K562 treated with DMSO at 1 percent for 48 hours (cell line): Measurements from ENCODE around the gene CACNA1D. TPM values are rescaled to one million over a fixed set of nuclear protein-coding genes. Genes with fewer than 3 reads are reported as not detected.

ENCODE experiments used
- total RNA-seq: library from RNA; unstranded; fragments of 300-600 nt; gene quantifications from 2 replicates; pipeline ENCODE4 v1.2.3, GENCODE V29; 2022; ENCODE audit warnings: low replicate concordance; ENCODE audit errors: extremely low read depth

CACNA1D gene
- not detected in 2 replicates for total RNA-seq

DNA sequence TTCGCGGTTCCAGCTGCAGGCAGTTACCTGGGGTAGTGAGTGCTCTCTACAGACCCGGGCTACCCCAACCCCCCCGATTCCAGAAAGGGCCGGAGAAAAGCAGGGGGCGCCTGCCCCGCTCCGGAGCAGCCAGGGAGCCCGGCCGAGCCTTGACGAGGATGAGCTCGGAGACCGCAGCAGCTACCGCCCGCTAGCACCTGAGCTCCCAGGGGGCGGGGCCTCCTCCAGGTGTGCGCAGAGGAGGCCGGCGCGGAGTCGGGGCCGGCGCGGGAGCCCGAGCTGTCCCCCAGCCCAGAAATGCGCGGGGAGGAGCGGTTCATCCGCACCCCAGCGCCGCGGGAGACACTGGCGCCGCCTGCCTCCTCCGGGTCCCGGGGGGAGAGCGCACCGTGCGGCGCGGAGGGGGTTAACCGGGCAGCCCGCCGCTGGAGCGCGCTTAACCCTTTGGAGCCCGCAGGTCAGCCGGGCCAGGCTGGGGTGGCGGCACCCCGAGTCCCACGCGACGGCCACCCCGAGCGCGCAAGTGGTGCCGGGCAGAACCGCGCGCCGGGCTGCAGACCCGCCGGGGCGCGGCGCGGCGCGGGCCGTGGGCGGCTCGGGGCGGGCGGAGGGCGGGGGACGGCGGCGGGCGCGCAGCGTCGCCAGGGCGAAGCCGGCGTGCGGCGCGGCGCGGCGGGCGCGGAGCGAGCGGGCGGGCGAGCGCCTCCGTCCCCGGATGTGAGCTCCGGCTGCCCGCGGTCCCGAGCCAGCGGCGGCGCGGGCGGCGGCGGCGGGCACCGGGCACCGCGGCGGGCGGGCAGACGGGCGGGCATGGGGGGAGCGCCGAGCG is at the start of gene CACNA1D:
Gene CACNA1D, plus strand, starts transcription at position 649 of the 829 bp plus-strand sequence. CDS start 556 bp downstream, outside the sequence.

DNA sequence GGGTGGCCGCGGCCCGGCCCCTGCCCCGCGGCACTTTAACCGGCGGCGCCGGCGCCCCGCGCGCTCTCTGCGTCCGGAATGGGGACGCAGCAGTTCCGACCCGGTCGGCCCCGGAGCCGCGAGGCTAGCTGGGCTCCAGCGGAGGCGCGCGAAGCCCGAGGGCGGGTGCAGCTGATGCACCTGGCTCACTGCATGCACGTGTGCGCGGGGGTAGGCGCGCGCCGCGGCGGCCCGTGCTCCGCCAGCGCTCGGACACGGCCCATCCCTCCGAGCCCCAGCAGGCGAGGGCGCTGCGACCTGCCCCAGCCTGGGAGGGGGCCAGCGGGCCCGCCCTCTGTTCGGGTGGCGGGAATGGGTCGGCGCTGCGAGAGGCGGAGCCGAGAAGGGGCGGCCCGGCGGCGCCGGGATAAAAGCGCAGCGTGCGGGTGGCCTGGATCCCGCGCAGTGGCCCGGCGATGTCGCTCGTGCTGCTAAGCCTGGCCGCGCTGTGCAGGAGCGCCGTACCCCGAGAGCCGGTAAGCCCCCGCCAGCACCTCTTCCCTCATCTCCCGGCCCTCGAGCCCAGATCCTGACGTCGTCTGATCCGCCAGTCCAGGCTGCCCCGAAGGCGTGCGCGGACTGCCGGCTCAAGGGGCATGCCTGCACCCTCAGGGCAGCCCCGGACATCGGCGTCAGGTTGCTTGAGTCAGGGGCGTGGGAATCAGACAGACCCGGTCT is 351.9 kb downstream of the CACNA1D start, which contains the start of the genes CHDH and IL17RB:
Gene CHDH, minus strand, starts transcription at position 286 of the 717 bp plus-strand sequence. CDS start 22,411 bp downstream, outside the sequence.
Gene IL17RB, plus strand, starts transcription at position 435 of the 717 bp plus-strand sequence. Its CDS starts 21 bp downstream, at position 456.

Other genes starting within 250 kb of the CACNA1D start
- gene TKT, start 238.6 kb upstream of the CACNA1D start, total RNA-seq, result 290 TPM in 1 of 2 replicates, not detected in the other
- gene DCP1A, start 147.1 kb upstream of the CACNA1D start, total RNA-seq, result not detected in 2 replicates